GM19324 (cell line): Measurements from ENCODE around the gene XYLT1.

ENCODE experiments used
- ATAC-seq: cut with Tn5 transposase; IDR thresholded peaks from one replicate; pipeline ENCODE4 v1.9.1; 2021; ENCODE audit warnings: mild to moderate bottlenecking, moderate library complexity; ENCODE audit not compliant: unreplicated experiment, low FRiP score

XYLT1 gene

DNA sequence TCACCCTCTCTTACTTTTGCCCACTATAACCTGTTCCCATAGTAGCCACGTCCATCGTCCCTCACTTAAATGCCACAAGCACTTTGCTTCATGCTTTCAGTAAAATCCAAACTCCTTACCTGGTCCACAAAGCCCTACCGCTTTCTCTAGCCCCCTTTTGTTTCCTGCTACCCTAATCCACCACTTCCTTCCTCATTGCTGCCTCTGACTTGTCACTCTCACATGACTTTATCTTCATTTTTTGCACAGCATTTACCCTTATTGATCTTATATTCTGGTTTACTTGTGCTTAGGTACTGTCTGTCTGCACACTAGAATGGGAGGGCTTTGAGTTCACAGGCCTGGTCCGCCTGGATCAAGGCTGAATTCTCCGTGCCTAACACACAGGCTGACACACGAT lies 340.0 kb downstream of the XYLT1 start:
- no peak for ATAC-seq

DNA sequence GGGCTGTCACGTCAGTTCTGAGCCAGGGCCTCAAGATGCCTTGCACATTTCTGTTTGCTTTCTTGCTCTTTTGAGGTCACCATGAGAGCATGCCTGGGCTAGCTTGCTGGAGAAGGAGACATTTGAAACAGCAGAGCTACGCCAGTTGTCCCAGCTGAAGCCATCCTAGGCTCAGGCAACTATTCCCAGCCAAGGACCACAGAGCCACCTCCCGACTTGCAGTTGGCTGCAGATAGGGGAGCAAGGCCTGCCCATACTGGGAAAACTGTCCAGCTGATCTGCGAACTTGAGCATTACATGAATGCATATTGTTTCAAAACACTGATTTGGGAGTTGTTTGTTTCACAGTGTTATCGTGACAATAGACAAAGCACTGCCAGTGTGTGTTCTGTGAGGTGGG lies 340.8 kb downstream of the XYLT1 start:
- ATAC-seq: no peak

- no peak for ATAC-seq
Observed at GRCh38 chr16:17128791-17129190, 342.0 kb downstream of the XYLT1 start.

- no peak for ATAC-seq
Observed at GRCh38 chr16:17126156-17126555, 344.6 kb downstream of the XYLT1 start.

DNA sequence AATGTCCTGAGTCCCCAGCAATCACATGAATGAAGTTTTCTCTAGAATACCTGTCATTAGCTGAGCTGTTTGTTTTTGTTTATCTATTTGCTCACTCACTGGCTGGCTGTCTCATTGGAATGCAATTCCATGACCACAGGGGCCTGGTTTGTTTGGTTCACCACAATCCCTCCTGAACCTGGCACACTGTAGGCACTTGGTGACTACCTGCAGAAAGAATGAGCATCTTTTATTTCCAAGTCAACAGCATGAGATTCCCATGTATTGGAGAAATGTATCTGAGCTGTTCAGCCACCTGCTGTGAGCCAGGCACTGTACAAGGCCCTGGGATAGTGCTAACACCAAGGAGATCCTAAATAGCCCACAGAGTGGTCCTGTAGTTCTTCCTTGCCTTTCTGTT lies 345.1 kb downstream of the XYLT1 start:
- no peak for ATAC-seq

- ATAC-seq: no peak
Observed at GRCh38 chr16:17117906-17118577, 352.7 kb downstream of the XYLT1 start.

- no peak for ATAC-seq
Observed at GRCh38 chr16:17116595-17117322, 354.0 kb downstream of the XYLT1 start.

GRCh38 chr16:17109413-17109812 lies 361.3 kb downstream of the XYLT1 start:
- no peak for ATAC-seq

- ATAC-seq: no peak
Observed at GRCh38 chr16:17108596-17108995, 362.2 kb downstream of the XYLT1 start.

GRCh38 chr16:17107450-17107849 lies 363.3 kb downstream of the XYLT1 start:
- no peak for ATAC-seq

DNA sequence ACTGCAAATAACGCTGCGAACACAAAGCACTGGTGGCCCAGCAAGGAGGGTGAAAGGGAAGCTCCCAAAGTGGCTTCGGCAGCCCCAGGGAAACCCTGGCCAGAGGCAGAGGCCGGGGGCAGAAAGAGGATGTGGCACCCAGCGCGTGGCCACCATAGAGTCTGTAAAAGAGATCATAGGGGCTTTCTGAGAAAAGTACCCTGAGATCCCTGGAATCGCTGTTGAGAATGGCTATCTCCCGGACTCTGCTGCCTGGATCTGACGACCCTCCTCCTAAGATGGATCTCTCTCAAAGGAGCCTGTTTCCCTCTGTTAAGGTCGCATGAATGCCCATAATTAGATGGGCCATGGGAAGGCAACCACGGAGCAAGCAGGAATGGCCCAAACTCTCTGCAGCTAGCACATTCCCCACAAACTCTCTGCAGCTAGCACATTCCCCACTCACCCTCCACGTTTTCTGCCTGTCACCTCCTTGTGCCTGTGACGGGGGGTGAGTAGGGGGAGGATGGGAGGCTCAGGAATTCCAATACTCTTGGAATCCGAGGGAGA lies 364.4 kb downstream of the XYLT1 start:
- no peak for ATAC-seq

GRCh38 chr16:17105239-17105797 lies 365.4 kb downstream of the XYLT1 start:
- ATAC-seq: no peak

- ATAC-seq: no peak
Observed at GRCh38 chr16:17104654-17105053, 366.1 kb downstream of the XYLT1 start.

DNA sequence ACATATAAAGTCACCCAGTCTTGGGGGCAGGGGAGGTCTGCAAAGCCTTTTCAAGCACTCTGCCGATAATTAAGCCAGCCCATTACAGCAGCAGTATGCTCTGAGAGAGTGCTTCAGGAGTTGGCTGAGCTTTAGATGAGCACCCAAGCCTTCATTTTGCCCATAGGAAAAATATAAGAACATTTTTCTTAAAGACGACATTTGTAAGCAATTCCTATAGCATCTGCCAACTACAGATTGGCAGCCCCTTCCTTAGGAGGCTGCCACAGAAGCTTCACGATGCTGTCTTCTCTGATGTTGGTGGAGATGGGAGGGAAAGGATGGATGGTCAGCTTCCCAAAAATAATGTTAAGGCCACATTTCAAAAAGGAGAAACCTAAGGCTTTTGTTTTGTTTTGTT lies 367.5 kb downstream of the XYLT1 start:
- no peak for ATAC-seq

DNA sequence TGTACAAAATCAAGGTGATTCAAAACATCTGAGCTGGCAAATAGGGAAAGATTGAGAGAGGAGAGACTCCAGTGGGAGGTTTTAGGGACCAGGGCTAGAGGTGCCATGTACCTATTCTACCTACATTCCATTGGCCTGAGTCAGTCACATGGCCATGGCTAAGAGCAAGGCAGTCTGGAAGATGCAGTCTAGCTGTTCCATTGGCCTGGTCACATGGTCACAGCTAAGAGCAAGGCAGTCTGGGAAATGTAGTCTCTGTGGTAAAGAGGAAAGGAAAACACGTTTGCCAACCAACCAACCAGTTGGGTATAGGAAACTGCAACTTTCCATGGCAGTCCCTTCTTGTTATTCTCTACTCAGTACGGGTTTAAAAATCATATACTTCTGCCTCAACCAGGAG lies 369.1 kb downstream of the XYLT1 start:
- ATAC-seq: no peak

- no peak for ATAC-seq
Observed at GRCh38 chr16:17098685-17099084, 372.1 kb downstream of the XYLT1 start.

- no peak for ATAC-seq
Observed at GRCh38 chr16:17084130-17084529, 386.6 kb downstream of the XYLT1 start.

- ATAC-seq: no peak
Observed at GRCh38 chr16:17083628-17084027, 387.1 kb downstream of the XYLT1 start.

- ATAC-seq: no peak
Observed at GRCh38 chr16:17082095-17082882, 388.5 kb downstream of the XYLT1 start.

- ATAC-seq: no peak
Observed at GRCh38 chr16:17080105-17080504, 390.7 kb downstream of the XYLT1 start.
